Measurements from ENCODE around the gene MS4A14. TPM values are rescaled to one million over a fixed set of nuclear protein-coding genes. Genes with fewer than 3 reads are reported as not detected.

The MS4A14 gene
- total RNA-seq, 1 donor from 2014 or later = not detected

DNA sequence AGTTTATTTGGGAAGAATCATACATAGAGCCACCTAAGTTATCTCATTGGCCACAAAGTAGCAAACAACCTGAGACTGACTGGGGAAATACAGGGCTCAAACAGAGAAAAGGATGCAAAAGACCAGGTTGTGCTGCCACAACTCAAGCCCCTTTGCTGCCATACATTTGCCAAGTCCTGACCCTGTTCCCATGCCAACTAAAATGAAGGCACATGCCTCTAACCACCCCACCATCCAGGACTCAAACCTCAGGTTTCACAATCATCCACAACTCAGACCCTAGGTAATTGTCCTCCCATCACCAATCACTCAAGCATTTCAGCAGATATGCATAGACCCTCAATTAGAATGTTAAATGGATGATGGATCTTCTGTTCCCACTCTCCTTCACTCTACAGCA is 58.0 kb downstream of the MS4A14 start:
- Histone ChIP-seq H3K27me3 (ENCODE audit: control insufficient read depth, insufficient read depth, low read length) (no peaks in the 10 kb centered on the region), H3K36me3 (ENCODE audit: control insufficient read depth, insufficient read depth, low read length) (no peaks in the 10 kb centered on the region), H3K4me3 (ENCODE audit: low read depth, low read length) (no peak overlapping the region)
- no peak for TF ChIP-seq CTCF (IDR thresholded peaks at IDR 0.05; ENCODE audit: insufficient read depth, low read length, poor library complexity, severe bottlenecking)
- no peak for DNase-seq (ENCODE audit: low read depth)

DNA sequence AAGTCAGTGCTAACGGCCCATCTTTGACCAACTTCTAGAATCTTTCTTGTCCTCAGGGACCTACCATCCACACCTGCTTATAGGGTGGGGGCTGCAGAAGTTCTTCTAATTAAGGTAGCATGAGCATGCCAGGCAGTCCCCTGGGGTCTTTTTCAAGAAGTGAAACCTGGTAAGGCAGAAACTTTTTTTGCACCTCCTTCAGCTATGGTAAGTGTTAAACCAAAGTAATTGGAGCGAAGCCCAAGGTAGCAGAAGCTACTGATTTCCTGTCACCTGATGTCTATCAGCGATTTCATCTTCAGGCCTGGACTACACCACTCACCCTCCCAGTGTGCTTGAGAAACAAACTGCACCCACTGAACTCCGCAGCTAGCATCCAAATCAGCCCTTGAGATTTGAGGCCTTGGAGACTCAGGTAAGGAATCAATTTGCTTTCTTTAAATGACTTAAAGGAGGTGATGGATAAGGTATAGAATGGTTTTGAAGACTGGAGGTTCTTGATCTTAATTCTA is 59.3 kb downstream of the MS4A14 start, which contains the start of gene MS4A1:
Gene MS4A1 (plus strand): TSS at position 317 of the 512 bp plus-strand sequence. CDS start 6,528 bp downstream, outside the sequence.
- TF ChIP-seq CTCF (IDR thresholded peaks at IDR 0.05; ENCODE audit: insufficient read depth, low read length, poor library complexity, severe bottlenecking) = no peak
- Histone ChIP-seq H3K27me3 (ENCODE audit: control insufficient read depth, insufficient read depth, low read length) (no peaks in the 10 kb centered on the region), H3K4me3 (ENCODE audit: low read depth, low read length) (no peak within 1 kb of the TSS), H3K36me3 (ENCODE audit: control insufficient read depth, insufficient read depth, low read length) (no peaks in the 10 kb centered on the region)
- no peak for DNase-seq (ENCODE audit: low read depth)

DNA sequence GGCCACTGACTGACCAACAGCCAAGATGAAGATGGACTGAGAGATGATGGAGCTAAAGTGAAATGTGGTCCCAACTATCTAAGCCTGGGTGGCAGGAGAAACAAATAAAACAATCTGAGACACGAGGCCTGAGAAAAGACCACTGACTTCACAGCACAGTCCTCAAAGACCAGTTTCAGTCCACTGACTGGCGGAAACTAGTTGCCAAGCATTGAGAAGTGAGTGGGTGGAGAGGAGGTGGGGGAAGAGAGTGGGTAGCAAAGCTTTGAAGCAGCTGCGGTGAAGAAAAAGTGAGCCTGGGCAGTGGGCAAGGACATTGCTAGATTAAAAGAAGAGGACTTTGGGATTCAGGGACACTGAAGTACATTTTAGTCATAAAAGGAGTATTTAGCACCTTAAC is 61.3 kb downstream of the MS4A14 start:
- no peak for TF ChIP-seq CTCF (IDR thresholded peaks at IDR 0.05; ENCODE audit: insufficient read depth, low read length, poor library complexity, severe bottlenecking)
- no peak for DNase-seq (ENCODE audit: low read depth)
- Histone ChIP-seq H3K36me3 (ENCODE audit: control insufficient read depth, insufficient read depth, low read length) (no peaks in the 10 kb centered on the region), H3K4me3 (ENCODE audit: low read depth, low read length) (no peak overlapping the region), H3K27me3 (ENCODE audit: control insufficient read depth, insufficient read depth, low read length) (no peaks in the 10 kb centered on the region)

- no peak for TF ChIP-seq CTCF (IDR thresholded peaks at IDR 0.05; ENCODE audit: insufficient read depth, low read length, poor library complexity, severe bottlenecking)
- Histone ChIP-seq H3K27me3 (ENCODE audit: control insufficient read depth, insufficient read depth, low read length) (no peaks in the 10 kb centered on the region), H3K36me3 (ENCODE audit: control insufficient read depth, insufficient read depth, low read length) (no peaks in the 10 kb centered on the region), H3K4me3 (ENCODE audit: low read depth, low read length) (no peak overlapping the region)
- no peak for DNase-seq (ENCODE audit: low read depth)
Observed at GRCh38 chr11:60459345-60459744, 63.1 kb downstream of the MS4A14 start.

Other genes starting within 250 kb of the MS4A14 start
- gene MS4A6A, start 213.4 kb upstream of the MS4A14 start, total RNA-seq = 0.55 and 2.3 TPM in 2 replicates
- gene MS4A4E, start 153.3 kb upstream of the MS4A14 start, total RNA-seq = not detected in 2 replicates
- gene MS4A4A, start 115.8 kb upstream of the MS4A14 start, total RNA-seq = 0.27 TPM in 1 of 2 replicates, not detected in the other
- gene MS4A6E, start 69.2 kb upstream of the MS4A14 start, total RNA-seq = not detected in 2 replicates
- not detected in 2 replicates for gene MS4A7, start 17.9 kb upstream of the MS4A14 start, total RNA-seq
- gene MS4A5, start 33.1 kb downstream of the MS4A14 start, total RNA-seq = not detected in 2 replicates
- gene MS4A1, start 59.4 kb downstream of the MS4A14 start, total RNA-seq = not detected in 2 replicates
- not detected in 2 replicates for gene MS4A12, start 96.3 kb downstream of the MS4A14 start, total RNA-seq
- not detected in 2 replicates for gene MS4A13, start 118.9 kb downstream of the MS4A14 start, total RNA-seq

Data from kidney epithelial cell (primary cell).